T-helper 9 cell (primary cell): ENCODE results near the gene BNIP1.
"Not testable (repeated sequence)": the region's sequence is repeated elsewhere in the genome, so short reads cannot be mapped to it uniquely, and the experiment has no call there.

Experiments
- DNase-seq: peaks from one replicate; pipeline ENCODE4 v3.0.0-alpha.2; 2020
- total RNA-seq, 2 donors: gene quantifications; one replicate each; lab custom pipeline; 2026; lab: John Stamatoyannopoulos, UW

The BNIP1 gene, protein sequence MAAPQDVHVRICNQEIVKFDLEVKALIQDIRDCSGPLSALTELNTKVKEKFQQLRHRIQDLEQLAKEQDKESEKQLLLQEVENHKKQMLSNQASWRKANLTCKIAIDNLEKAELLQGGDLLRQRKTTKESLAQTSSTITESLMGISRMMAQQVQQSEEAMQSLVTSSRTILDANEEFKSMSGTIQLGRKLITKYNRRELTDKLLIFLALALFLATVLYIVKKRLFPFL
- 11.1 to 20.3 reads per million in 2 donors for total RNA-seq

DNA sequence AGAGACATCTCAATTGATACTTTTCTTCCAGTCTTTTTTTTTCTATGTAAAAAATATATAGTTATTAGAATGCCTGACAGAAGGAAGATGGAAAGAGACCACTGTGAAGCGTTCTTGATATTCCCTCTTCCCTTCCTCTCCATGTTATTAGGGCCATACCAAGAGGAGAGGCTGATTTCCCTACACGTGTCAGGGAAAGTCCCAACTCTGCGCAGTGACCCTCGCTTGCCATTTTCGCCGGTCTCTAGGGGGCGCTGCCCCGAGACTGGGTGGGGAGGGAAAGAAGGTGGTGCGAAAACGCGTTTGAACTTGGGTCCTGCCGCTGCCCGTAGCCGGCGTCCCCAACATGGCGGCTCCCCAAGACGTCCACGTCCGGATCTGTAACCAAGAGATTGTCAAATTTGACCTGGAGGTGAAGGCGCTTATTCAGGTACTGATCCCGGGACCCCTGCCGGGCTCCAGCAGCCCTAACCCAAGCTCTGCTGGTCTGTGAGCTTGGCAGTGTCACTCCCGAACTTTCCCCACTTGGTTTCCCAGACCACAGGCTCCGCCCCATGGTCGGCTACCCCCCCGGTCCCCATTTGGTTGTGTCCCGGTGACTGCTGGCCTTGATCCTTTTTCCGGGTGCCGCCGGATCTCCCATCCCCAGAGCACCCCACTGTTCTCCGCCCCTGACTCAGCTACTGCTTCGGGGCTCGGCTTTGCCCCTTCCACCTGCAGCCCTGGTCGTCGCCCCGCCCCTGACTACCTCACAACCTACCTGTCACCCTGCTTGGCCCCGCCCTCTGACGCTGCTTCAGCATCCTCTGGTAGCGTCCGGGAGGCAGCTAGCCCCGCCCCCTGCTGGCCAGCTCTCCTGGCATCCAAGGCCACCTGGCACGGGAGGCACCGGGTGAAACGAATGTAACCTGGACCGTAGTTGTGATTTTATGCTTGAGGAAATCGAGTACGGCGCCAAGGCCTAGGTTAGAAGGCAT, at the start of gene BNIP1:
BNIP1 (plus strand) TSS at position 332 of the 977 bp plus-strand sequence; CDS start at position 347, 15 bp downstream.
- DNase-seq, result peak; percentile 98

DNA sequence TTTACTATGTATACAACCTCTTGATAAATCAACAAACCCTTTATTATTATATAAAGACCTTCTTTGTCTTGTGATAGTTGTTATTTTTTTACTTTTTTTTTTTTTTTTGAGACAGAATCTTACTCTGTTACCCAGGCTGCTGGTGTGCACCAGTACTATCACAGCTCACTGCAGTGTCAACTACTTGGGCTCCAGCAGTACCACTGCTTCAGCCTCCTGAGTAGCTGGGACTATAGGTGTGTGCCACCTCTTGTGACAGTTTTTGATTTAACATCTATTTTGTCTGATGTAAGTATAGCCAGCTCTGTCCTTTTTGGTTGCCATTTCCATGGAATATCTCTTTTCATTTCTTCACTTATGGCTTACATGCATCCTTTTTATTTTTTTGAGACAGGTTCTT, 45.5 kb upstream of the BNIP1 start:
- no peak for DNase-seq

DNA sequence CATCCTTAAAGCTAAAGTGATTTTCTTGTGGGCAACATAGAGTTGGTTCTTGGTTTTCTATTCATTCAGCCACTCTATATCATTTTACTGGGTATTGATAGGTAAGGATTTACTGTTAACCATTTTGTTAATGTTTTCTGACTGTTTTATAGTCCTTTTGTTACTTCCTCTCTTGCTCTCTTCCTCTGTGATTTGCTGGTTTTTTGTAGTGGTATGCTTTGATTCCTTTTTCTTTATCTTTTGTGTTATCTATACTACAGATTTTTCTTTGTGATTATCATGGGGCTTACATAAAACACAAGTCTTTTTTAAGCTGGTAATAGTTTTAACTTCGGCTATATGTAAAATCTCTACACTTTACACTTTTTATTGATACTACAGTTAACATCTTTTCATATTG, 44.9 kb upstream of the BNIP1 start:
- DNase-seq, result no peak

DNA sequence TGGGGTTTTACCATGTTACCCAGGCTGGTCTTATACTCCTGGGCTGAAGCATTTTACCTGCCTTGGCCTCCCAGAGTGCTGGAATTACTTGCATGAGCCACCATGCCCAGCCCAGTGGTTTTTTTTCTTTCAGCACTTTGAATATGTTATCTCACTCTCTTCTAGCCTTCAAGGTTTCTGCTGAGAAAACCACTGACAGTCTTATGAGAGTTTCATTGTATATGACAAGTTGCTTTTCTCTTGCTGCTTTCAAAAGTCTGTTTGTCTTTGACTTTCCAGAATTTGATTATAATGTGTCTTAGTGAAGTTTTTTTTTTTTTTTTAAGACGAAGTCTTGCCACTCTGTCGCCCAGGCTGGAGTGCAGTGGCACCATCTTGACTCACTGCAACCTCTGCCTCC, 43.1 kb upstream of the BNIP1 start:
- no peak for DNase-seq

DNA sequence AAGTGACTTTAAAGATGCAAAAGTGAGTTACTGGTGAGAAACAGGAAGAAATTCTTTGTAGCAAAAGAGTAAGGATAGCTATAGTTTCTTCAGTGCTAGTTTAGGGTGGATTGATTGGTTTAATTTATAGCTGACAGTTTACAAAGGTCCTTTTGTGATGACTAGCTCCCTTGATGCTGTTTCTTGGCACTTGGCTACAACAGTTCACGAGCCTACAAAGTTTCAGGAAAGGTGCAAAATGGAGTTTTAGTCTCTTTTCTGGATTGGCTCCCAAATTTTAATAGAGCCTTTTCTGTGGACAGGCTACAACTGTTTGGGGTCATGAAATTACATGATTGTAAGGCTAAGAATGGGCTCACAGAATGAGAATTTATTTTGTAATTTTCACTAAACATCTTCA, 40.9 kb upstream of the BNIP1 start:
- no peak for DNase-seq

DNA sequence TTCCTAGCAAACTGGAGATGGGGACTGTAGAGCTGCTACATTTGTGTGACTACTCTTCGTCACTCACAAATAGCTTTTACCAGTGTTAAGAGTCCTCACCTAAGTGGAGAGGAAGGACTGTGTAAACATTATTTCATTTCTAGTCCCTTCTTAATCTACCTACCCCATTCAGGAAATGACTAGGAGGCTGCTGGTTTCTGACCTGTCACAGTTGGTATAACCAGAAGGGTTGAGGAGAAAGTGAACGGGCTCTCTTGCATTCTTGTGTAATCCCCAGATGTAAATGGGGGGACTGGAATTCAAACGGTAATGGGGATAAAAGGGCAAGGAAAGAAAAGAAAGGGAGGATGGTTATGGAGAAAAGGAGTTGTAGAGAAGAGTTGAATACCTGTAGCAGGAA, 35.4 kb upstream of the BNIP1 start:
- DNase-seq, result no peak

DNA sequence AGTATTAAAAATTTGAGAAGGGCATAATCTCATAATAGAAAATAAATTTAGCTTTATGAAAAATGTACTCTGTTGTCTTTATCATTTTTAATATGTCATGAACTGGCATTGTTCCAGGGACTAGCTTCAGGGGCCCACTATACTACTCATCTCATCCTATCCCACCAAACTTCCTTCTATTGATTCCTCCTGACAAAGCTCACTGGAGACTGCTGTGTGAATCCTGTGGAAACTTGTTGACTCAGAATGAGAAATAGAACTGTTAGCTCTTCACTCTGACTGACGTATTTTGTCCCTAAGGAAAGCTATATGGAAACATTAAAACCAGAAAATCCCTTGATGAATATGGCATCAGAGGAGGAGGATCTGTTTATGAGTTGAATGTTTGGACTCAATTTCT, 29.8 kb upstream of the BNIP1 start:
- no peak for DNase-seq

GRCh38 chr5:173119719-173120118, 24.6 kb upstream of the BNIP1 start:
- DNase-seq, result no peak

DNA sequence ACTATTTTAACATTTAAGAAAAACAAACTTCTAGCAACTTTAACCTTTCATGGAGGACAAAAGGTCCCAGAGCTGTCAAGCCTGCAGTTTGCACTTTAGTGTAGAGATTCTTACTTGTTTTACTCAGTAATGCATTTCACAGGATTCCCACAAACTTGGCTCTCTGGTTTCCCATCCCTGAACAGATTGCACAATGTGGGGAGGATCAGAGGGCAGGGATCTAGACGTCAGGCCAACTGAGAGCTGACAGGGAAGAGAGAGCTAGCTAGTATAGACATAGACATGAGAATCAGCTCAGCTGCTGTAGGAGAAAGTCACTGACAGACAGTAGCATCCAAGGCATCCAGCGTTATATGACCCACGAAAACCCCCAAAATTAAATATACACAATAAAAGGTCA, 20.9 kb upstream of the BNIP1 start:
- DNase-seq, result no peak

DNA sequence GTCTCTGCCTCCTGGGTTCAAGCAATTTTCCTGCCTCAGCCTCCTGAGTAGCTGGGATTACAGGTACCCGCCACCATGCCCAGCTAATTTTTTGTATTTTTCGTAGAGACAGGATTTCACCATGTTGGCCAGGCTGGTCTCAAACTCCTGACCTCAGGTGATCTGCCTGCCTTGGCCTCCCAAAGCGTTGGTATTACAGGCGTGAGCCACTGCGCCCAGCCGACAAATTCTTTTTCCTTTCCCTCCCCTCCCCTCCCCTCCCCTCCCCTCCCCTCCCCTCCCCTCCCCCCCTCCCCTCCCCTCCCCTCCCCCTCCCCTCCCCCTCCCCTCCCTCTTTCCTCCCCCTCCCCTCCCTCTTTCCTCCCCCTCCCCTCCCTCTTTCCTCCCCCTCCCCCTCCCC, 12.2 kb upstream of the BNIP1 start:
- not testable (repeated sequence) for DNase-seq

- no peak for DNase-seq
These were observed 5.6 kb upstream of the BNIP1 start for GRCh38 chr5:173138707-173139106.

- no peak for DNase-seq
These were observed 4.7 kb upstream of the BNIP1 start for GRCh38 chr5:173139631-173140030.

- DNase-seq, result no peak
These were observed 3.6 kb upstream of the BNIP1 start for GRCh38 chr5:173140769-173141168.

DNA sequence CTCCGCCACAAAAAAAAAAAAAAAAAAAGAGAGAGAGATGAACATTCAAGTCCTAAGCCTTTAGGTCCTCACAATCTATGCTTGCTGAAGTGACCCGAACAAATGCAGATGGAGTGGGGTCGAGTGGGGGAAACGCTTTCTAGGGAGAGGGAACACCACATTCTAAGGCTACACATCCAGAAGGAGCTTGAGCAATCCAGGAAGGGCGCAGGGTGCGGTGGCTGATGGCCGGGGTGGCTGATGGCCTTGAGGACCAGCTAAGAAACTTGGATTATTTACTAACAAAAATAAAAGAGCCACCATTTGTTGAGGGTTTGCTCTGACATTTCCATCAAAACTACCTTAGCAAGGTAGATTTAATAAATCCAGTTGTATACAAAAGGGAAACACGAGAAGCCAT, 764 bp upstream of the BNIP1 start:
- no peak for DNase-seq

DNA sequence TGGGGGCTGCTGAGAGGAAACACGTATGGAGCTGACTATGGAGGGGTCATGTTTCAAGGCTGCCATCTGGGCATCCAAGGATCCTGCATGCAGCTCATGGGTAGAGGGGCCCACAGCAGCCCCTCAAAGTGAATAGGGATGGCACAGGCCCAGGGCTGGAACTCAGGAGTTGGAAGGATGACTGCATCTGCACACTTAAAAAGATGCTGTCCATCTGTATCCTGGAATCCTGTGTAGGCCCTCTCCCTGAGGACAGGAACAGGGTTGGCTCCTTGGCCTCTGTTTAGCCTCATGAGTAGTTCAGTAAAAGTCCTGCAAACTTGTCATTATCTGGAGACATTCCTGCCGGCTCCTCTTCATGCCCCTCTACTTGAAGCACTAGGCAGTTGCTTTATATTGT, 4.0 kb downstream of the BNIP1 start:
- DNase-seq, result no peak

GRCh38 chr5:173152547-173152946, 8.2 kb downstream of the BNIP1 start:
- no peak for DNase-seq

DNA sequence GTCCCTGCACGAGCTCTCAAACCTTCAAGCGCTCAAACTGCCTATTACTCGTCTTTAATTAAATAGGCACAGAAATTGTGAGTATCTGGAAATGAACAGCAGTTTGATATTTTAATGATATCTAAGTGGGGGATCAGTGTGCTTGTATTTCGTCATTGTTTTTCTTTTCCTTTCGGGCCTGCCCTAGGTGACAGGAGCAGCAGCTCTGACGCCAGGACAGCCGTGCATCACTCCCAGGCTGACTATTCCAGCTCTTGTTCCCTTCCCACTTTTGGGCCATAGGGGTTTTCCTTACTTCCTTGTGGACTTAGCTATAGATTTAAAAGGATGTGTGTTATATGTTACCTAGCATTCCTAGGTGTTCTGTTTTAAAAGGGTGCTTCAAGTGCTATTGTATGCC, 9.5 kb downstream of the BNIP1 start:
- no peak for DNase-seq

- DNase-seq, result not testable (repeated sequence)
These were observed 10.3 kb downstream of the BNIP1 start for GRCh38 chr5:173154619-173155018.

GRCh38 chr5:173155912-173156311, 11.6 kb downstream of the BNIP1 start:
- DNase-seq, result no peak

GRCh38 chr5:173158366-173158765, 14.0 kb downstream of the BNIP1 start:
- no peak for DNase-seq

DNA sequence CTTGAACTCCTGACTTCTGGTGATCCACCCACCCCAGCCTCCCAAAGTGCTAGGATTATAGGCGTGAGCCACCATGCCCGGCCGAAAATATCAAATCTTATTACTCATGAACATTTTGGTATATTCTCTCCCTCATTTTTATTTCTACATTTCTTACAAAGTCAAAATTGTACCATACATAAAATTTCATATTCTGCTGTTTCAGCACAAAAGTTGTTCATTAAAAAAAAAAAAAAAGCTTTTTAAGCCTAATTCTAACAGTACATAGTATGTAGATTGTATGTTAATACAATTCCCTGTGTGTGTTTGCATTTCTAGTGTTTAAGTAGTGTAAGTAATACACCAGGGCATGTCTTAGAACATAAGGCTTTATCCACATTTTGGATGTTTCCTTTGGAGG, 14.9 kb downstream of the BNIP1 start:
- no peak for DNase-seq

DNA sequence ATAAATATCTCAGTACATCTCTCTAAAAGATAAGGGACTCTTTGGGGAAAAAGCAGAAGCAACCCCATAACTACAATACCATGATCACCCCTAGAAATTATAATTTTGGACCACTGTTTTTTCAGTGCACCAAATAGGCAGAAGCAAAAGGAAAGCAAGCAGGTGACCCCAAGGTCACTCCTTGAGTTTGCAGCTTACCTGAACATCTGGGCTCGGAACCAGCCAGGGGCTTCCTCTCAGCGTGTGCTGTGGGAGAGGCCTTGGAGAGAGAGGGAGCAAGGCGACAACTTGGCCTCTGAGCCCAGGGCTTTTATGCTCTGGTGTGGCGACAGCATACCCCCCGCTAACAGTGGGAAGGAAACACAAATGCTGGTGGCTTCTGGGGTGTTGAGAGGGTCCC, 16.8 kb downstream of the BNIP1 start:
- DNase-seq, result no peak

DNA sequence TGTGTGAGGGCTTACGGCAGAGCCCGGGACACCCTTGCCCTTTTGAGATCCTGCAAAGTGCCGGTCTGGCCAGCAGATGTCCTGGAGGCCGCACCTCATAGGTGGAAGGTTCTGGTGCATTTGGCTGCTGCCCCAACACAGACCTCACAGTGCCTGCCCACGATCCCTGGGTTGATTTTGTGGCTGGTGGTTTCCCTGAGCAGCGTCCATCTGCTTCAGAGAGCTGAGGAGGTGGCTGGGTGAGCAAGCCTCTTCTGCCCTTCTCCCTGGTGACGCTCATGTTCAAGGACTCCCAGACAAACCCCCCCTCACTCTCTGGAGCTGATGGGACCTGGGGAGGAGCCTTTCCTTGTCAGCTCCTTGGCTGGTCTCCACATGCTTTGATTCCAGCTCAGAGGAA, 18.9 kb downstream of the BNIP1 start:
- no peak for DNase-seq
